D721Med (cell line): Measurements from ENCODE around the gene TM4SF20.

Source experiments
- DNase-seq: peaks from one replicate; pipeline ENCODE4 v3.0.0; 2011; ENCODE audit warnings: low spot score; ENCODE audit not compliant: insufficient read length
- FAIRE-seq: peaks from 2 replicates; lab custom pipeline; 2011; peaks lifted over from hg19 to GRCh38; lab: Jason Lieb, UNC
- TF ChIP-seq, protein P1 (sequence below): IDR thresholded peaks from 2 replicates; pipeline ENCODE4 v1.5.1; 2012; ENCODE audit warnings: mild to moderate bottlenecking, control low read depth; ENCODE audit not compliant: insufficient read depth; ENCODE audit errors: missing control alignments

TM4SF20 gene

DNA sequence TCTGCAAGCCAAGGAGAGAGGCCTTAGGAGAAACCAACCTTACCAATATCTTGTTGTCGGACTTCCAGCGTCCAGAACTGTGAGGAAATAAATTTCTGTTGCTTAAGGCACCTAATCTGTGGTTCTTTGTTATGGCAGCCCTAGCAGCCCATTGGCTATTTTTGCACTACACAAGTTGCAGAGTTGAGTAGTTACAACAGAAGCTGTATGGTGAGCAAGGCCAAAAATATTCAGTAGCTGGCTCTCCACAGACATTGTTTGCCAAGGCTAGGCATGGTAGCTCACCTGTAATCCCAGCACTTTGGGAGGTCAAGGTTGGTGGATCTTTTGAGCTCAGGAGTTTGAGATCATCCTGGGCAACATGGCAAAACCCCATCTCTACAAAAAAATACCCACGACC, 35.7 kb upstream of the TM4SF20 start:
- FAIRE-seq, result no peak
- DNase-seq, result no peak
- TF ChIP-seq, protein P1, sequence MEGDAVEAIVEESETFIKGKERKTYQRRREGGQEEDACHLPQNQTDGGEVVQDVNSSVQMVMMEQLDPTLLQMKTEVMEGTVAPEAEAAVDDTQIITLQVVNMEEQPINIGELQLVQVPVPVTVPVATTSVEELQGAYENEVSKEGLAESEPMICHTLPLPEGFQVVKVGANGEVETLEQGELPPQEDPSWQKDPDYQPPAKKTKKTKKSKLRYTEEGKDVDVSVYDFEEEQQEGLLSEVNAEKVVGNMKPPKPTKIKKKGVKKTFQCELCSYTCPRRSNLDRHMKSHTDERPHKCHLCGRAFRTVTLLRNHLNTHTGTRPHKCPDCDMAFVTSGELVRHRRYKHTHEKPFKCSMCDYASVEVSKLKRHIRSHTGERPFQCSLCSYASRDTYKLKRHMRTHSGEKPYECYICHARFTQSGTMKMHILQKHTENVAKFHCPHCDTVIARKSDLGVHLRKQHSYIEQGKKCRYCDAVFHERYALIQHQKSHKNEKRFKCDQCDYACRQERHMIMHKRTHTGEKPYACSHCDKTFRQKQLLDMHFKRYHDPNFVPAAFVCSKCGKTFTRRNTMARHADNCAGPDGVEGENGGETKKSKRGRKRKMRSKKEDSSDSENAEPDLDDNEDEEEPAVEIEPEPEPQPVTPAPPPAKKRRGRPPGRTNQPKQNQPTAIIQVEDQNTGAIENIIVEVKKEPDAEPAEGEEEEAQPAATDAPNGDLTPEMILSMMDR, result no peak

DNA sequence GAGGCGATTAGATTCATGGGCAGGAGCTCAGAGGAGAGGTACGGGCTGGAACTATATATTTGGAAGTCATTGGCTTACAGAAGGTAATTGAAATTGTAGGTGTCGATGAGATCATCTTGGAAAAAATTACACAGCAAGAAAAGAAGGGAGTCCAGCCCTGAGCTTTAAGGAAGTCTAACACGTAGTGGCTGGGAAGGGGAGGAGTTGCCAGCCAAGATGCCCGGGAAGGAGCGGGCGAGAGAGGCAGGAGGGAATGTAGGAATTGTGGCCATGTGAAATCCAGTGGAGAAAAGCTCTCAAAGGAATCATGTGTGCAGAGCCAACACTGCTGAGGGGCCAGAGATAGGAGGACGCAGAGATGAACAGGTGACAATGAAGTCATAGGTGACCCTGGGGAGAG, 34.3 kb upstream of the TM4SF20 start:
- DNase-seq, result no peak
- FAIRE-seq, result no peak
- TF ChIP-seq, protein P1, result no peak

DNA sequence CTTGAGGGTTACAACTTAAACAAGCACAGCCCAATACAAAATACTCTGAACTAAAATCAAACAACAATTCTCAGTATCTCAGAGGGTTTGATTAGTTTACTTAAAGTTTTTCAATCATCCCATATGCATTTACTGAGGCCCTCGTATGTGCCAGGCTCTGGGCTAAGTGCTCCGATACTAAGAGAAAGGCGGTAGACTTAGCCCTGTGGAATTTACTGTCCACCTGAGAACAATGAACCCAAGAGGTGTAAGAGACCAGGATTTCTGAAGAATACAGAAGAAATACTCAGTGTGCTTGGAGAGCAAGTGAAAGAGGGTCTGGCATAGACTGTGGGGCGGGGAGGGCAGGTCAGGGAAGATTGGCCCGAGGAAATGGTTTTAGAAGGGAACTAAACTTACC, 33.8 kb upstream of the TM4SF20 start:
- TF ChIP-seq, protein P1, result no peak
- no peak for FAIRE-seq

DNA sequence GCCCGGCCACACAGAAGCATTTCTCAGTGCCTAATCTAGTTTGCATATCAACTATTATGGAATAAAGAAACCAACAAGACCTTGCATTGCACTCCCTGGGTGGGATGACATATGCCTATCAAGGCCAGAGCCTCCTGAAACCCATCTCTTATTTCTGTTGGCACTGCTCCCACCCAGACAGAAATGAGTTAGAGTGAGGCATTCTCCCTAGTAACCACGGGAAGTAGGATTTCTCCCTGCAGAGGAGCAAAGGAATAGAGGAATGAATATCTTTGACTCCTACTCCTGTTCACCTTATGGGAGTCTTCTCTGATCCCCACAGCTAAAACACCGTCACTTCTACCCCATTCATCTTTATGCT, 32.9 kb upstream of the TM4SF20 start:
- DNase-seq (no peak), FAIRE-seq (no peak)
- TF ChIP-seq, protein P1, result no peak

More for the DNA sequence above, 33.8 kb upstream of the TM4SF20 start:
- DNase-seq, result no peak

DNA sequence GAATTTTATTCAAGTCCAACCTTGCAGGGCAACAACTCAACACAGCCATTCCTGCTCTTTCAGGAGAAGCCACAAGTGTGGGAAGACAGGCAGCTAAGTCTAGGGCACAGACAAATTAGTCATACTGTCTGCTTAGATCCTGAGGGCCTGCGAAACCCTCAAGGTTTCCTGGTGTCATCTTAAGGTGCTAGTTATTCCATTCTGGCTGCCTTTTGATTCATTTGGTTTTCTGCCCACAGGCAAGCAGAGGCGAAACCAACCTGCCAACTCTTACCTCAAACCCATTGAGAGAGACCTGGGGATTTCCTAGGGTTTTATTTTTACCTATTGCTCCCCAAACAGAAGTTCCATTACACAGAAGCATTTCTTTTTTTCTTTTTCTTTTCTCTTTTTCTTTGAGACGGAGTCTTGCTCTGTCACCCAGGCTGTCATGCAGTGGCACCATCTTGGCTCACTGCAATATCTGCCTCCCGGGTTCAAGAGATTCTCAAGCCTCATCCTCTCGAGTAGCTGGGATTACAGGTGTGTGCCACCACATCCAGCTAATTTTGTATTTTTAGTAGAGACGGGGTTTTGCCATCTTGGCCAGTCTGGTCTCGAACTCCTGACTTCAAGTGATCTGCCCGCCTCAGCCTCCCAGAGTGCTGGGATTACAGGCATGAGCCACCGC, 32.3 kb upstream of the TM4SF20 start:
- DNase-seq (no peak), FAIRE-seq (no peak)

DNA sequence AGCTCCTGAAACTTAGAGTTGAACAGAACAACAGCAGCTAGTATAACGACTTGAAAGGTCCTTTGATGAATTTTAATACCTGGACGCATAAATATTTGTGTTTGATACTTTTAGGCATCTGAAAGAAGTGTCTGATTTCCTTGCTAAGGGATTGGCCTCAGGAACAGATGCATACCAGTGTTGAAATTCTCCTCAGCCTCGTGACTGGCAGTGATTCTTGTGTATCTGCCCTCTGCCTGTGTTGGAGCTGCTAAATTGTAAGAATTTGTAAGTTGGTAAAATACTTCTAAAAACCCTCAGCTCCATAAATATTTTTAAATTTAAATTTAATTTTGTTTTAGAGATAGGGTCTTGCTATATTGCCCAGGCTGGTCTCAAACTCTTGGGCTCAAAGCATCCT, 31.1 kb upstream of the TM4SF20 start:
- DNase-seq, result no peak
- TF ChIP-seq, protein P1, result no peak
- FAIRE-seq, result no peak

More for the DNA sequence above, 32.3 kb upstream of the TM4SF20 start:
- TF ChIP-seq, protein P1, result no peak

DNA sequence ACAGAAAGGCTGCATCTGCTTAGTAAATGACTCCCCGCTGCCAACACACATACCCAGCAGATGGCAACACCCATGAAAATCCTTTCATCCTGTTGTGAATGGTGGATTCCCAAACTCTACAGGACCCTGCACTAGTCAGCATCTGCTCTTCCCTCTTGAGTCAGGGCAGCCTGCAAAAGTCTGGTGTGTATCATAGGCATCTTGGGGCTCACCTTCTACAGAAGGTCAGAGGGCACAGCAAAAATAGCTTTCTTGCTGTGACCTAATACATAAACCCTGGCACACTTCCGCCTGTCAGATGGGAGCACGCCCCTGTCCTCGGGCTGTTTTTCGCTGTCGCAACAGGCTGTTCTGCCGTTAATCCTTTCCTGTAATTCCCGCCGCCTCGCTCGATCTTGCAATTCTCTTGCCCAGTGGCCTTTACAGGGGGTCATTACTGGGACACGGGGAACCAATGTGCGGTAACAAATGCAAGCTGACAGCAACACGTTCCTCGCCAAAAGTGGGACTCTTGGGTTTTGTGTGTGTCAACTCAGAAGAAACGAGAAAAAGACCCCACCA, 28.6 kb upstream of the TM4SF20 start:
- TF ChIP-seq, protein P1, result no peak
- no peak for FAIRE-seq
- DNase-seq, result no peak
